CD4-positive, alpha-beta memory T cell (primary cell): Measurements from ENCODE around the gene TUBB2A. TPM values are rescaled to one million over a fixed set of nuclear protein-coding genes. Genes with fewer than 3 reads are reported as not detected.
A peak's percentile ranks its signal among the peaks of the same experiment; 100 is the strongest.
"Not testable (repeated sequence)": the region's sequence is repeated elsewhere in the genome, so short reads cannot be mapped to it uniquely, and the experiment has no call there.

ENCODE experiments used
- CTCF ChIA-PET: fragments of 350-600 bp; sonication (Branson Sonifier 250); formaldehyde crosslinking; loops from one replicate; lab custom pipeline; 2021; ENCODE audit warnings: inconsistent platforms; ENCODE audit not compliant: partially characterized antibody; lab: Charles Lee
- POLR2A ChIA-PET: fragments of 350-600 bp; sonication (Branson Sonifier 250); formaldehyde crosslinking; loops from one replicate; lab custom pipeline; 2021; ENCODE audit not compliant: partially characterized antibody; lab: Charles Lee
- DNase-seq, 5 donors: peaks; one replicate each; pipeline versions ENCODE4 v3.0.0 to v3.0.0-alpha.2; 2020 to 2022; ENCODE audit warnings: mixed read lengths in 1 of 5
- H3K27ac ChIP-seq: one replicate; pipeline ENCODE4 v1.7.0; 2013; ENCODE audit warnings: low read depth, low read length
- H3K27me3 ChIP-seq: 2 replicates; pipeline ENCODE4 v1.7.0; 2013; ENCODE audit warnings: mild to moderate bottlenecking, low read length, moderate library complexity; ENCODE audit not compliant: insufficient read depth
- H3K36me3 ChIP-seq: 2 replicates; pipeline ENCODE4 v1.7.0; 2013; ENCODE audit warnings: mild to moderate bottlenecking, low read length, moderate library complexity; ENCODE audit not compliant: insufficient read depth
- H3K4me1 ChIP-seq: 2 replicates; pipeline ENCODE4 v1.7.0; 2013; ENCODE audit warnings: mild to moderate bottlenecking, low read length, moderate library complexity; ENCODE audit not compliant: insufficient read depth
- H3K4me3 ChIP-seq, 2 donors: one replicate each; pipeline ENCODE4 v1.7.0; 2013; ENCODE audit warnings: low read length in 2 of 2, mild to moderate bottlenecking in 1 of 2
- H3K9me3 ChIP-seq, 2 donors: one replicate each; pipeline ENCODE4 v1.7.0; 2013; ENCODE audit warnings: low read length in 2 of 2, control low read depth in 1 of 2; ENCODE audit not compliant: control insufficient read depth in 1 of 2
- H3K27ac Mint-ChIP-seq, 7 donors: one replicate each; pipeline ENCODE4 v1.8.0; 2020 to 2021; ENCODE audit warnings: mixed read lengths in 7 of 7, mild to moderate bottlenecking in 6 of 7, inconsistent platforms in 3 of 7, moderate library complexity in 3 of 7
- H3K27me3 Mint-ChIP-seq, 2 donors: one replicate each; pipeline ENCODE4 v1.8.0; 2020 to 2021; ENCODE audit warnings: mixed read lengths in 2 of 2
- H3K36me3 Mint-ChIP-seq, 2 donors: one replicate each; pipeline ENCODE4 v1.8.0; 2020 to 2021; ENCODE audit warnings: mixed read lengths in 2 of 2, inconsistent platforms in 1 of 2, mild to moderate bottlenecking in 1 of 2
- H3K4me1 Mint-ChIP-seq, 4 donors: one replicate each; pipeline ENCODE4 v1.8.0; 2020 to 2021; ENCODE audit warnings: mixed read lengths in 4 of 4, mild to moderate bottlenecking in 1 of 4
- H3K4me3 Mint-ChIP-seq, 8 donors: one replicate each; pipeline ENCODE4 v1.8.0; 2020 to 2021; ENCODE audit warnings: mixed read lengths in 8 of 8, mild to moderate bottlenecking in 7 of 8, moderate library complexity in 6 of 8, inconsistent platforms in 3 of 8
- H3K9me3 Mint-ChIP-seq, 8 donors: one replicate each; pipeline ENCODE4 v1.8.0; 2020 to 2021; ENCODE audit warnings: mixed read lengths in 8 of 8, mild to moderate bottlenecking in 5 of 8, inconsistent platforms in 3 of 8, moderate library complexity in 1 of 8
- intact Hi-C: fragments of 100-400 bp; cut with micrococcal nuclease; formaldehyde crosslinking; loops from one replicate; pipeline ENCODE4 v1.15.1; 2023
- polyA plus RNA-seq, 2 donors: library from polyadenylated mRNA; unstranded; fragments of 300-500 nt; fragmentation: Illumina TruSeq; gene quantifications; one replicate each; pipeline ENCODE4 v1.2.3, GENCODE V29; 2021
- total RNA-seq, 2 experiments: library from RNA; stranded (reverse); gene quantifications; one replicate each; pipeline ENCODE4 v1.2.3, GENCODE V29; 2021

The TUBB2A gene
- total and polyA plus RNA-seq, 4 experiments from 2014 or later = 5.2 to 8.4 (median 6.3) TPM

- H3K27ac Mint-ChIP-seq = no peak overlapping the region
- H3K9me3 Mint-ChIP-seq = no peaks in the 10 kb centered on the region
- Histone ChIP-seq H3K36me3 (peaks cover 4% of the 10 kb centered on the region), H3K27me3 (no peaks in the 10 kb centered on the region), H3K4me3 (no peak overlapping the region), H3K9me3 (no peaks in the 10 kb centered on the region), H3K4me1 (no peaks in the 10 kb centered on the region), H3K27ac (no peak overlapping the region)
- CTCF ChIA-PET = interaction anchor here (1.2 to 1.3 kb wide), 2 partner anchors 12 to 13 kb away, joined by 3 read pairs; no protein-coding TSS in a partner anchor
- no peak overlapping the region for H3K4me3 Mint-ChIP-seq
- no peak for DNase-seq
- no peaks in the 10 kb centered on the region for H3K27me3 Mint-ChIP-seq
- intact Hi-C loops = no loop called here
- peaks cover 40 to 58% of the 10 kb centered on the region in 2 donors for H3K36me3 Mint-ChIP-seq
- POLR2A ChIA-PET = no interaction called here
- peaks cover 2 to 4% (median 3%) of the 10 kb centered on the region in 4 donors for H3K4me1 Mint-ChIP-seq
These were observed 17.1 kb downstream of the TUBB2A start for GRCh38 chr6:3140201-3140600.

GRCh38 chr6:3139090-3139903, 18.0 kb downstream of the TUBB2A start:
- Mint-ChIP-seq H3K4me1 (no peaks in the 10 kb centered on the region), H3K36me3 (peaks cover 39 to 54% of the 10 kb centered on the region in 2 donors), H3K4me3 (no peak overlapping the region), H3K9me3 (no peaks in the 10 kb centered on the region), H3K27me3 (no peaks in the 10 kb centered on the region), H3K27ac (peak overlapping the region in 3 of 7 donors; percentile 15 to 73 (median 48))
- Histone ChIP-seq H3K27me3 (no peaks in the 10 kb centered on the region), H3K36me3 (peaks cover 4% of the 10 kb centered on the region), H3K4me3 (no peak overlapping the region), H3K4me1 (no peaks in the 10 kb centered on the region), H3K9me3 (no peaks in the 10 kb centered on the region), H3K27ac (no peak overlapping the region)
- ChIA-PET POLR2A (interaction anchor here (0.7 kb wide), 1 partner anchor 52 kb away, joined by 3 read pairs; no protein-coding TSS in a partner anchor), CTCF (interaction anchor here (1.2 to 1.9 kb wide), 3 partner anchors 11 to 13 kb away, joined by 3 to 5 read pairs (median 3); no protein-coding TSS in a partner anchor)
- DNase-seq = no peak
- intact Hi-C loops = no loop called here

GRCh38 chr6:3138341-3138740, 19.0 kb downstream of the TUBB2A start:
- H3K27ac Mint-ChIP-seq = no peak overlapping the region
- ChIA-PET CTCF (interaction anchor here (1.9 kb wide), 1 partner anchor 12 kb away, joined by 5 read pairs; no protein-coding TSS in a partner anchor), POLR2A (no interaction called here)
- H3K27ac ChIP-seq = no peak overlapping the region
- intact Hi-C loops = no loop called here
- no peaks in the 10 kb centered on the region for H3K4me1 ChIP-seq
- no peaks in the 10 kb centered on the region for H3K27me3 ChIP-seq
- H3K27me3 Mint-ChIP-seq = no peaks in the 10 kb centered on the region
- no peak overlapping the region for H3K4me3 Mint-ChIP-seq
- H3K4me3 ChIP-seq = no peak overlapping the region
- no peaks in the 10 kb centered on the region for H3K9me3 ChIP-seq
- H3K36me3 Mint-ChIP-seq = peaks cover 37 to 58% of the 10 kb centered on the region in 2 donors
- DNase-seq = no peak
- H3K36me3 ChIP-seq = peaks cover 4% of the 10 kb centered on the region
- no peaks in the 10 kb centered on the region for H3K4me1 Mint-ChIP-seq
- no peaks in the 10 kb centered on the region for H3K9me3 Mint-ChIP-seq

- POLR2A ChIA-PET, H3K27ac Mint-ChIP-seq, H3K27ac ChIP-seq, intact Hi-C loops, H3K4me3 Mint-ChIP-seq, H3K4me1 ChIP-seq, H3K27me3 ChIP-seq, H3K36me3 ChIP-seq, DNase-seq, H3K4me3 ChIP-seq, H3K9me3 Mint-ChIP-seq, H3K4me1 Mint-ChIP-seq, H3K9me3 ChIP-seq, H3K27me3 Mint-ChIP-seq: not testable (repeated sequence)
- peaks cover 38 to 55% of the 10 kb centered on the region in 2 donors for H3K36me3 Mint-ChIP-seq
- CTCF ChIA-PET = interaction anchor here (1.9 kb wide), 1 partner anchor 12 kb away, joined by 5 read pairs; no protein-coding TSS in a partner anchor
These were observed 19.5 kb downstream of the TUBB2A start for GRCh38 chr6:3137873-3138272.

GRCh38 chr6:3137057-3137777, 20.1 kb downstream of the TUBB2A start:
- ChIA-PET POLR2A (no interaction called here), CTCF (no interaction called here)
- intact Hi-C loops = no loop called here
- peaks cover 4% of the 10 kb centered on the region for H3K36me3 ChIP-seq
- Mint-ChIP-seq H3K27ac (peak overlapping the region in 1 of 7 donors; percentile 25), H3K4me1 (no peaks in the 10 kb centered on the region), H3K9me3 (no peaks in the 10 kb centered on the region), H3K36me3 (peaks cover 38 to 52% of the 10 kb centered on the region in 2 donors), H3K27me3 (no peaks in the 10 kb centered on the region), H3K4me3 (no peak overlapping the region)
- H3K4me1 ChIP-seq = no peaks in the 10 kb centered on the region
- DNase-seq = no peak
- no peak overlapping the region for H3K4me3 ChIP-seq
- H3K9me3 ChIP-seq = no peaks in the 10 kb centered on the region
- no peaks in the 10 kb centered on the region for H3K27me3 ChIP-seq
- no peak overlapping the region for H3K27ac ChIP-seq

GRCh38 chr6:3136292-3137011, 20.9 kb downstream of the TUBB2A start:
- Histone ChIP-seq H3K36me3 (peaks cover 4% of the 10 kb centered on the region), H3K4me1 (no peaks in the 10 kb centered on the region), H3K4me3 (no peak overlapping the region), H3K9me3 (no peaks in the 10 kb centered on the region), H3K27ac (no peak overlapping the region), H3K27me3 (no peaks in the 10 kb centered on the region)
- ChIA-PET CTCF (no interaction called here), POLR2A (no interaction called here)
- no peak for DNase-seq
- H3K4me3 Mint-ChIP-seq = no peak overlapping the region
- H3K36me3 Mint-ChIP-seq = peaks cover 38 to 58% of the 10 kb centered on the region in 2 donors
- H3K4me1 Mint-ChIP-seq = no peaks in the 10 kb centered on the region
- H3K9me3 Mint-ChIP-seq = no peaks in the 10 kb centered on the region
- peak overlapping the region in 2 of 7 donors; percentile 17 to 56 for H3K27ac Mint-ChIP-seq
- no peaks in the 10 kb centered on the region for H3K27me3 Mint-ChIP-seq
- intact Hi-C loops = no loop called here
